Peyer's patch (tissue), 4 donors: Measurements from ENCODE around the gene RUVBL2.

Source experiments
- POLR2A ChIP-seq, 2 donors: fragments of 450-650 bp; IDR thresholded peaks; one replicate each; pipeline ENCODE4 v1.5.1; 2017; ENCODE audit warnings: antibody characterized with exemption in 2 of 2, mild to moderate bottlenecking in 2 of 2, moderate library complexity in 2 of 2
- TF ChIP-seq, protein P1 (sequence below), 6 experiments: fragments of 450-650 bp in 4 of 6; fragments of 200-600 bp in 2 of 6; sonication (generic) in 1 of 6; IDR thresholded peaks; one replicate each; pipeline ENCODE4 v1.5.1; 2017 to 2019; ENCODE audit warnings: antibody characterized with exemption in 6 of 6, mild to moderate bottlenecking in 3 of 6, moderate library complexity in 1 of 6

DNA sequence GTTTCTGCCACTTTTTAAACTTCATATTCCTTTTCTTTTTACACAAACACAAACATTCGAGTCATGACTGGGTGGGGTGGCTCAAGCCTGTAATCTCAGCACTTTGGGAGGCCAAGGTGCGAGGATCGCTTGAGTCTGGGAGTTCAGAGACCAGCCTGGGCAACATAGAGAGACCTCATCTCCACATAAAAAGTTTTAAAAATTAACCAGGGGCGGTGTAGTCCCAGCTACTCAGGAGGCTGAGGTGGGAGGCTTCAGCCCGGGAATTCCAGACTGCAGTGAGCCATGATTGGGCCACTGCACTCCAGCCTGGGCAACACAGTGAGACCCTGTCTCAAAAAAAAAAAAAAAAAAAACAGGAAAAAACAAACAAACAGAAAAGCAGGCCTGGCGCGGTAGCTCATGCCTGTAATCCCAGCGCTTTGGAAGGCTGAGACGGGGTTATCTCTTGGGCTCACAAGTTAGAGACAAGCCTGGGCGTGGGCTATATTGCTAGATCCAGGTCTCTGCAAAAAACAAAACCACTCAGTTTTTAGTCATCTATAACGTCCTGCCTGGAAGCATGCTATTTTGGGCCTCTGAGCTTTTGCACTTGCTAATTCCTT, 39.6 kb upstream of the RUVBL2 start:
- TF ChIP-seq, protein P1, sequence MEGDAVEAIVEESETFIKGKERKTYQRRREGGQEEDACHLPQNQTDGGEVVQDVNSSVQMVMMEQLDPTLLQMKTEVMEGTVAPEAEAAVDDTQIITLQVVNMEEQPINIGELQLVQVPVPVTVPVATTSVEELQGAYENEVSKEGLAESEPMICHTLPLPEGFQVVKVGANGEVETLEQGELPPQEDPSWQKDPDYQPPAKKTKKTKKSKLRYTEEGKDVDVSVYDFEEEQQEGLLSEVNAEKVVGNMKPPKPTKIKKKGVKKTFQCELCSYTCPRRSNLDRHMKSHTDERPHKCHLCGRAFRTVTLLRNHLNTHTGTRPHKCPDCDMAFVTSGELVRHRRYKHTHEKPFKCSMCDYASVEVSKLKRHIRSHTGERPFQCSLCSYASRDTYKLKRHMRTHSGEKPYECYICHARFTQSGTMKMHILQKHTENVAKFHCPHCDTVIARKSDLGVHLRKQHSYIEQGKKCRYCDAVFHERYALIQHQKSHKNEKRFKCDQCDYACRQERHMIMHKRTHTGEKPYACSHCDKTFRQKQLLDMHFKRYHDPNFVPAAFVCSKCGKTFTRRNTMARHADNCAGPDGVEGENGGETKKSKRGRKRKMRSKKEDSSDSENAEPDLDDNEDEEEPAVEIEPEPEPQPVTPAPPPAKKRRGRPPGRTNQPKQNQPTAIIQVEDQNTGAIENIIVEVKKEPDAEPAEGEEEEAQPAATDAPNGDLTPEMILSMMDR (IDR thresholded peaks at IDR 0.05), result no peak
- no peak for TF ChIP-seq POLR2A (IDR thresholded peaks at IDR 0.05)
